Lung (tissue), 12 donors: ENCODE measurements around the gene ADGRA1. TPM values are rescaled to one million over a fixed set of nuclear protein-coding genes. Genes with fewer than 3 reads are reported as not detected.

Source experiments
- ATAC-seq: fragments of 200-7000 bp; cut with Tn5 transposase; one replicate; pipeline ENCODE4 v1.9.1; 2020; ENCODE audit warnings: moderate number of reproducible peaks; ENCODE audit not compliant: insufficient read depth, low FRiP score
- DNase-seq, 3 donors: peaks; one replicate each; pipeline ENCODE4 v3.0.0-alpha.2; 2013 to 2017
- H3K27ac ChIP-seq, 2 donors: one replicate each; pipeline ENCODE4 v1.5.1; 2013; ENCODE audit warnings: mild to moderate bottlenecking in 2 of 2, moderate library complexity in 2 of 2, control low read depth in 1 of 2, inconsistent platforms in 1 of 2, low read depth in 1 of 2, low read length in 1 of 2
- H3K27me3 ChIP-seq, 3 donors: one replicate each; pipeline ENCODE4 v1.5.1; 2013; ENCODE audit warnings: low read length in 2 of 3; ENCODE audit not compliant: control insufficient read depth in 3 of 3, insufficient read depth in 3 of 3
- H3K36me3 ChIP-seq, 4 donors: one replicate each; pipeline ENCODE4 v1.5.1; 2013; ENCODE audit warnings: low read length in 4 of 4, mild to moderate bottlenecking in 1 of 4, moderate library complexity in 1 of 4; ENCODE audit not compliant: control insufficient read depth in 4 of 4, insufficient read depth in 4 of 4
- H3K4me1 ChIP-seq, 5 donors: one replicate each; pipeline ENCODE4 v1.5.1; 2013; ENCODE audit warnings: low read length in 5 of 5, mild to moderate bottlenecking in 2 of 5, moderate library complexity in 1 of 5; ENCODE audit not compliant: control insufficient read depth in 5 of 5, insufficient read depth in 5 of 5
- H3K4me3 ChIP-seq: one replicate; pipeline ENCODE4 v1.5.1; 2013; ENCODE audit warnings: mild to moderate bottlenecking, control low read depth, moderate library complexity
- H3K9ac ChIP-seq, 2 donors: one replicate each; pipeline ENCODE4 v1.5.1; 2013; ENCODE audit warnings: low read length in 2 of 2, control low read depth in 1 of 2; ENCODE audit not compliant: insufficient read depth in 1 of 2
- H3K9me3 ChIP-seq, 4 donors: one replicate each; pipeline ENCODE4 v1.5.1; 2013; ENCODE audit warnings: low read length in 3 of 4, mild to moderate bottlenecking in 1 of 4, moderate library complexity in 1 of 4; ENCODE audit not compliant: control insufficient read depth in 4 of 4, insufficient read depth in 3 of 4
- WGBS, 2 donors: extraction: QIAGEN DNeasy Blood & Tissue Kit; methylation state at CpG; one replicate each; pipeline ENCODE4 v1.1.7; 2013; 5-methylcytosine and 5-hydroxymethylcytosine counted together
- polyA plus RNA-seq, 2 donors: library from polyadenylated mRNA; stranded (reverse); fragments of 200-250 nt; gene quantifications; one replicate each; pipeline ENCODE4 v1.2.1, GENCODE V29; 2013
- total RNA-seq, 2 donors: library from RNA; depleted of rRNA in 1 of 2; stranded (reverse); fragments of >200 nt in 1 of 2; gene quantifications; one replicate each; pipeline ENCODE4 v1.2.1, GENCODE V29; 2014 to 2021
- TF ChIP-seq, protein P1 (sequence below): IDR thresholded peaks from 2 replicates; pipeline ENCODE4 v1.5.1; 2012; ENCODE audit warnings: mild to moderate bottlenecking; ENCODE audit errors: control extremely low read depth, extremely low read depth
- donor health status: control.
- donor health status: control.
- donor health status: Bipolar disorder and iron deficiency.
- donor health status: healthy.
- donor health status: DM: yes; HTN: yes; CAD: no.

Gene ADGRA1
- total and polyA plus RNA-seq, 4 donors = 0.05 to 1.3 (median 0.20) TPM

DNA sequence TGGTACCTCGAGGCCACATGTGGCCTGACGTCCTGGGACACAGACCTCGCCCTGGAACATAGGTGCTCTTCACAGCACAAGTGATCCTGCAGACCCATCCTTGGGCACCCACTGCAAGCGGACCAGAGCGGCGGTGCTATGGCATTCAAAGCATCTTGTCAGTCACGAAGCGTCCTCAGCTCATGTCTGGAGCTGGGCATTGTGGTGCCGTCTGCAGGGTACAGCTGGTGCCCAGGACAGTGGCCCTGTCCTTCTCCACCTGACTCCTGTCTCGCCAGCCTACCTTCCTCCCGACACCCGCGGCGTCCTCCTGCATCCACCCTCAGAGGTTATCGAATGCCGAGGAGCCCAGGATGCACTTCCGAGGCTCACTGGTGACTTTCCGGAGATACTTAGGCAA, 26.5 kb downstream of the ADGRA1 start:
- H3K9ac ChIP-seq = no peak overlapping the region

DNA sequence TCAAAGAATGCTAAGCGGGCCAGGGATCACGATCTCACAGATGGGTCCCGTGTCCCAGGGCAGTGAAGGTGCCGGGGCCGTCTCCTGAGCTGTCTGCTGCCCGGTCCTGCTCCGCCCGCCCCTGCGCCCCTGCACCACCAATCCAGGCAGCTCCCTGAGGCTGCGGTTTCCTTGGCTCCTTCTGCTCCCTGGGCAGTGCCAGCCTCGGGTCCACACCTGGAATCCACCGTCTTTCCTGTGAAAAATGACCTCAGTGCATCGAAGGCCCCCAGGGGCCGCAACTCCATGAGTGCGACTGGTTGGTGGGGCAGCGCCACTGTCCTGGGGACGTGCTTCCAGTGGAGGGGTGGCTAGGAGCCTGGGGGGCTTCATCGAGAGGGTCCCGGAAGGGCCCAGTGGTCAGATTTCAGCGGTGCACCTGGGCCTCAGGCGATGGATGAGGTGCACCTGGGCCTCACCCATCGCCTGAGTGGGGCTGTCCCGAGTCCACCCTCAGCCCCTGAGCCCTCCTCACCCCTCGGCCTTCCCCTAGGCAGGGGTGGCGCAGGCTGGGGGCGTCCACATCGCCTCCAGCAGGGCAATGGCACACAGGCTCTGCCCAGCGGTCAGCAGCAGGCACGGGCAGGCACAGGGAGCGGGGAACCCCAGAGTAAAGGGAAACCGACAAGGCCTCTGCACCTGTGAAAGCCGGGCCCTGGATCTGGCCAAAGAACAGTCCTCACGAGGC, 27.2 kb downstream of the ADGRA1 start:
- 84 to 90% methylated on average over 33 of the region's 33 CpGs for WGBS, 2 donors
- Histone ChIP-seq H3K4me1 (no peaks in the 10 kb centered on the region), H3K27me3 (peaks cover 0 to 2% (median 0%) of the 10 kb centered on the region in 3 donors), H3K27ac (no peak overlapping the region), H3K36me3 (no peaks in the 10 kb centered on the region), H3K9ac (no peak overlapping the region), H3K9me3 (peaks cover 0 to 10% (median 0%) of the 10 kb centered on the region in 4 donors), H3K4me3 (no peak overlapping the region)
- DNase-seq = no peak
- TF ChIP-seq, protein P1, sequence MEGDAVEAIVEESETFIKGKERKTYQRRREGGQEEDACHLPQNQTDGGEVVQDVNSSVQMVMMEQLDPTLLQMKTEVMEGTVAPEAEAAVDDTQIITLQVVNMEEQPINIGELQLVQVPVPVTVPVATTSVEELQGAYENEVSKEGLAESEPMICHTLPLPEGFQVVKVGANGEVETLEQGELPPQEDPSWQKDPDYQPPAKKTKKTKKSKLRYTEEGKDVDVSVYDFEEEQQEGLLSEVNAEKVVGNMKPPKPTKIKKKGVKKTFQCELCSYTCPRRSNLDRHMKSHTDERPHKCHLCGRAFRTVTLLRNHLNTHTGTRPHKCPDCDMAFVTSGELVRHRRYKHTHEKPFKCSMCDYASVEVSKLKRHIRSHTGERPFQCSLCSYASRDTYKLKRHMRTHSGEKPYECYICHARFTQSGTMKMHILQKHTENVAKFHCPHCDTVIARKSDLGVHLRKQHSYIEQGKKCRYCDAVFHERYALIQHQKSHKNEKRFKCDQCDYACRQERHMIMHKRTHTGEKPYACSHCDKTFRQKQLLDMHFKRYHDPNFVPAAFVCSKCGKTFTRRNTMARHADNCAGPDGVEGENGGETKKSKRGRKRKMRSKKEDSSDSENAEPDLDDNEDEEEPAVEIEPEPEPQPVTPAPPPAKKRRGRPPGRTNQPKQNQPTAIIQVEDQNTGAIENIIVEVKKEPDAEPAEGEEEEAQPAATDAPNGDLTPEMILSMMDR = no peak
- ATAC-seq = no peak

More for the DNA sequence above, 26.5 kb downstream of the ADGRA1 start:
- Histone ChIP-seq H3K27me3 (peaks cover 0 to 2% (median 0%) of the 10 kb centered on the region in 3 donors), H3K9me3 (peaks cover 0 to 13% (median 0%) of the 10 kb centered on the region in 4 donors), H3K27ac (no peak overlapping the region), H3K36me3 (no peaks in the 10 kb centered on the region), H3K4me3 (no peak overlapping the region), H3K4me1 (no peaks in the 10 kb centered on the region)
- ATAC-seq = no peak
- WGBS, 2 donors = 87 to 94% methylated on average over 18 of the region's 18 CpGs
- DNase-seq = no peak
- TF ChIP-seq, protein P1 = no peak

DNA sequence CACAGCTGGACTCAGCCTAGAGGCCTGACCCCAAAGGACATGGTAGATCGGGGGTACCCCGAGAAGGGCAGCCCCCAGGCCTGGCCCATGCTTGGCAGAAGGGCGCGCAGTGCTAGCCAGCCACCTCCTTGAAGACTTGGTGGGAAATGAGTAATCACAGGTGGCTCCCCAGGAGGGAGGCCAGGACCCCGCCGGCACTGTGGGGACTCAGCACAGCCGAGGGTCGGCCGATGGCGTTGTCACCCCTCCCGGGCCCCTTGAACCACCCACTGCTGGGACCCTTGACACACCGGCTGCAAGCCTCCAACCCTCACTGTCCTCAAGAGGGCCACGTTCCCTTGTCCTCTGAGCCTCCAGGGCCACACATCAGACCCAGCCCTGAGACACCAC, 27.7 kb downstream of the ADGRA1 start:
- 65 to 87% methylated on average over 7 to 13 of the region's 13 CpGs for WGBS, 2 donors
- DNase-seq (no peak), ATAC-seq (no peak)
- Histone ChIP-seq H3K36me3 (no peaks in the 10 kb centered on the region), H3K4me3 (no peak overlapping the region), H3K27ac (no peak overlapping the region), H3K4me1 (no peaks in the 10 kb centered on the region), H3K27me3 (peaks cover 0 to under 1% (median 0%) of the 10 kb centered on the region in 3 donors), H3K9ac (no peak overlapping the region), H3K9me3 (peaks cover 0 to 9% (median 0%) of the 10 kb centered on the region in 4 donors)
- TF ChIP-seq, protein P1 = no peak
